GM19035 (cell line): ENCODE measurements around the gene LYRM7.
"Not testable (repeated sequence)": the region's sequence is repeated elsewhere in the genome, so short reads cannot be mapped to it uniquely, and the experiment has no call there.

Experiments used
- ATAC-seq: cut with Tn5 transposase; IDR thresholded peaks from one replicate; pipeline ENCODE4 v1.9.1; 2021; ENCODE audit not compliant: unreplicated experiment

LYRM7 gene

GRCh38 chr5:131218392-131218791, 47.6 kb downstream of the LYRM7 start:
- ATAC-seq: no peak

- no peak for ATAC-seq
Measured at GRCh38 chr5:131220566-131220965, 49.8 kb downstream of the LYRM7 start.

GRCh38 chr5:131221008-131221703, 50.4 kb downstream of the LYRM7 start:
- no peak for ATAC-seq

GRCh38 chr5:131221888-131222287, 51.1 kb downstream of the LYRM7 start:
- ATAC-seq: no peak

GRCh38 chr5:131222731-131223130, 52.0 kb downstream of the LYRM7 start:
- no peak for ATAC-seq

GRCh38 chr5:131223751-131224386, 53.1 kb downstream of the LYRM7 start:
- no peak for ATAC-seq

GRCh38 chr5:131224387-131225201, 53.9 kb downstream of the LYRM7 start:
- ATAC-seq: peak; percentile 84

GRCh38 chr5:131225282-131225974, 54.7 kb downstream of the LYRM7 start:
- no peak for ATAC-seq

GRCh38 chr5:131226899-131227298, 56.2 kb downstream of the LYRM7 start:
- ATAC-seq: no peak

- ATAC-seq: no peak
Measured at GRCh38 chr5:131228646-131229045, 57.9 kb downstream of the LYRM7 start.

GRCh38 chr5:131229623-131230022, 58.9 kb downstream of the LYRM7 start:
- ATAC-seq: no peak

- ATAC-seq: peak; percentile 66
Measured at GRCh38 chr5:131230406-131230805, 59.7 kb downstream of the LYRM7 start.

- ATAC-seq: no peak
Measured at GRCh38 chr5:131239686-131240085, 68.9 kb downstream of the LYRM7 start.

GRCh38 chr5:131242728-131243255, 72.0 kb downstream of the LYRM7 start:
- ATAC-seq: no peak

GRCh38 chr5:131245312-131245711, 74.6 kb downstream of the LYRM7 start:
- ATAC-seq: no peak

- ATAC-seq: no peak
Measured at GRCh38 chr5:131245948-131246347, 75.2 kb downstream of the LYRM7 start.

GRCh38 chr5:131246504-131246903, 75.8 kb downstream of the LYRM7 start:
- no peak for ATAC-seq

GRCh38 chr5:131250751-131251475, 80.2 kb downstream of the LYRM7 start:
- no peak for ATAC-seq

GRCh38 chr5:131252824-131253171, 82.1 kb downstream of the LYRM7 start:
- peak; percentile 84 for ATAC-seq

GRCh38 chr5:131254025-131254424, 83.3 kb downstream of the LYRM7 start:
- not testable (repeated sequence) for ATAC-seq
